Thyroid gland (tissue), 4 donors: ENCODE results near the gene TTLL5.

ENCODE experiments used
- CTCF ChIP-seq, 6 experiments: fragments of 200-600 bp in 3 of 6; fragments of 450-650 bp in 3 of 6; sonication (generic) in 3 of 6; IDR thresholded peaks; one replicate each; pipeline ENCODE4 v1.5.1; 2016 to 2019; ENCODE audit warnings: antibody characterized with exemption in 6 of 6, mild to moderate bottlenecking in 2 of 6, inconsistent platforms in 1 of 6, moderate library complexity in 1 of 6
- POLR2A ChIP-seq, 2 donors: fragments of 450-650 bp; IDR thresholded peaks; one replicate each; pipeline ENCODE4 v1.6.1; 2017; ENCODE audit warnings: antibody characterized with exemption in 2 of 2, mild to moderate bottlenecking in 2 of 2, moderate library complexity in 1 of 2

GRCh38 chr14:75946785-75947184, 285.7 kb downstream of the TTLL5 start:
- TF ChIP-seq CTCF (IDR thresholded peaks at IDR 0.05) (no peak), POLR2A (IDR thresholded peaks at IDR 0.05) (no peak)
